HCT116 (cell line): ENCODE measurements around the gene ACCSL. TPM values are rescaled to one million over a fixed set of nuclear protein-coding genes. Genes with fewer than 3 reads are reported as not detected.

ENCODE experiments used
- ATAC-seq: fragments of 200-7000 bp; cut with Tn5 transposase; 2 replicates; pipeline ENCODE4 v1.9.1; 2020; ENCODE audit warnings: mild to moderate bottlenecking, moderate library complexity
- BruUV-seq: library from RNA; stranded (reverse); fragments of 400-500 nt; replicated peaks from 2 replicates; lab custom pipeline; 2021; lab: Mats Ljungman, UMichigan
- CTCF ChIA-PET: fragments of 300-600 bp; sonication (Branson Sonifier 250); formaldehyde crosslinking; loops from one replicate; lab custom pipeline; 2021; ENCODE audit warnings: antibody characterized with exemption; lab: Charles Lee
- POLR2A ChIA-PET: fragments of 300-600, 350-600 bp; sonication (Branson Sonifier 250); formaldehyde crosslinking; loops from one replicate; lab custom pipeline; 2021; ENCODE audit warnings: antibody characterized with exemption; lab: Charles Lee
- RAD21 ChIA-PET, 2 experiments: fragments of 300-600 bp; sonication (Branson Sonifier 250); formaldehyde crosslinking; loops; one replicate each; lab custom pipeline; 2023; ENCODE audit warnings: low total read pairs in 2 of 2; ENCODE audit not compliant: uncharacterized antibody in 2 of 2, unreplicated experiment in 2 of 2, low non-redundant PET in 1 of 2; lab: Charles Lee
- DNase-seq: peaks from one replicate; pipeline ENCODE4 v3.0.0-alpha.2; 2010; ENCODE audit warnings: low read depth, low spot score
- H2AFZ ChIP-seq: fragments of 200-600 bp; shearing (Covaris generic), sonication (generic); 2 replicates; pipeline ENCODE4 v1.6.1; 2017; ENCODE audit warnings: low read depth, mixed run types, mixed read lengths, antibody characterized with exemption, low read length; ENCODE audit not compliant: poor library complexity, severe bottlenecking
- H3K27ac ChIP-seq: 2 replicates; pipeline ENCODE4 v1.5.1; 2012; ENCODE audit warnings: low read depth, low read length
- H3K27me3 ChIP-seq: fragments of 200-600 bp; sonication (generic); 2 replicates; pipeline ENCODE4 v1.6.1; 2016; ENCODE audit warnings: mixed run types, low read length, mixed read lengths; ENCODE audit not compliant: insufficient read depth
- H3K36me3 ChIP-seq, 2 experiments: fragments of 200-500 bp in 1 of 2; fragments of 200-600 bp in 1 of 2; sonication (Bioruptor generic) in 1 of 2; sonication (generic) in 1 of 2; 2 replicates each; pipeline versions ENCODE4 v1.5.1 to v1.6.1; 2014 to 2016; ENCODE audit warnings: low read length in 2 of 2, inconsistent platforms in 1 of 2, mixed read lengths in 1 of 2, mixed run types in 1 of 2; ENCODE audit not compliant: insufficient read depth in 2 of 2, control insufficient read depth in 1 of 2
- H3K4me1 ChIP-seq, 2 experiments: fragments of 200-600 bp in 1 of 2; sonication (generic) in 1 of 2; 2 replicates each; pipeline versions ENCODE4 v1.5.1 to v1.6.1; 2012 to 2017; ENCODE audit warnings: low read length in 2 of 2, inconsistent platforms in 1 of 2, mild to moderate bottlenecking in 1 of 2, mixed read lengths in 1 of 2, mixed run types in 1 of 2, moderate library complexity in 1 of 2; ENCODE audit not compliant: insufficient read depth in 2 of 2, control insufficient read depth in 1 of 2
- H3K4me2 ChIP-seq: fragments of 200-600 bp; sonication (generic); 2 replicates; pipeline ENCODE4 v1.6.1; 2017; ENCODE audit warnings: mixed run types, low read length, mixed read lengths
- H3K4me3 ChIP-seq, 2 experiments: fragments of 200-600 bp in 1 of 2; sonication (generic) in 1 of 2; replicated peaks in 1 of 2; 2 replicates each; pipeline ENCODE4 v1.5.1; 2011 to 2016; ENCODE audit warnings: low read length in 2 of 2, control low read depth in 1 of 2, low read depth in 1 of 2, mild to moderate bottlenecking in 1 of 2, mixed read lengths in 1 of 2, mixed run types in 1 of 2
- H3K79me2 ChIP-seq: fragments of 200-600 bp; sonication (generic); 2 replicates; pipeline ENCODE4 v1.6.1; 2017; ENCODE audit warnings: mild to moderate bottlenecking, mixed run types, low read length, moderate library complexity, mixed read lengths; ENCODE audit not compliant: insufficient read depth
- H3K9ac ChIP-seq: fragments of 200-600 bp; sonication (generic); 2 replicates; pipeline ENCODE4 v1.6.1; 2016; ENCODE audit warnings: low read length, mixed read lengths
- H3K9me2 ChIP-seq: fragments of 200-600 bp; sonication (generic), shearing (Covaris generic); 2 replicates; pipeline ENCODE4 v1.6.1; 2017; ENCODE audit warnings: mixed run types, mild to moderate bottlenecking, moderate library complexity; ENCODE audit not compliant: insufficient read depth
- H3K9me3 ChIP-seq, 2 experiments: fragments of 200-500 bp in 1 of 2; fragments of 200-600 bp in 1 of 2; sonication (Bioruptor generic) in 1 of 2; sonication (generic) in 1 of 2; 2 replicates each; pipeline ENCODE4 v1.6.1; 2014 to 2017; ENCODE audit warnings: low read length in 2 of 2, mixed read lengths in 2 of 2, inconsistent platforms in 1 of 2, low read depth in 1 of 2, mild to moderate bottlenecking in 1 of 2, mixed run types in 1 of 2, moderate library complexity in 1 of 2; ENCODE audit not compliant: control insufficient read depth in 1 of 2, insufficient read depth in 1 of 2
- H4K20me1 ChIP-seq: fragments of 200-600 bp; sonication (generic), shearing (Covaris generic); 2 replicates; pipeline ENCODE4 v1.6.1; 2017; ENCODE audit warnings: mixed run types, mild to moderate bottlenecking, moderate library complexity; ENCODE audit not compliant: insufficient read depth
- ATF3 ChIP-seq: IDR thresholded peaks from 2 replicates; pipeline ENCODE4 v1.6.1; 2012
- CEBPB ChIP-seq: IDR thresholded peaks from 2 replicates; pipeline ENCODE4 v1.6.1; 2012; ENCODE audit warnings: low read depth
- CTCF ChIP-seq, 3 experiments: fragments of 200-600 bp in 1 of 3; sonication (generic) in 1 of 3; IDR thresholded peaks in 2 of 3; conservative IDR thresholded peaks in 1 of 3; 2 replicates each; pipeline ENCODE4 v1.5.1; 2012 to 2017; ENCODE audit warnings: low read depth in 2 of 3, low read length in 2 of 3, antibody characterized with exemption in 1 of 3, borderline replicate concordance in 1 of 3, control low read depth in 1 of 3, mild to moderate bottlenecking in 1 of 3, mixed read lengths in 1 of 3, mixed run types in 1 of 3, moderate library complexity in 1 of 3; ENCODE audit not compliant: insufficient read depth in 1 of 3
- EZH2phosphoT487 ChIP-seq: fragments of 200-600 bp; IDR thresholded peaks from 2 replicates; pipeline ENCODE4 v1.6.1; 2018; ENCODE audit warnings: antibody characterized with exemption, borderline replicate concordance
- FOSL1 ChIP-seq: IDR thresholded peaks from 2 replicates; pipeline ENCODE4 v1.6.1; 2012; ENCODE audit warnings: low read depth
- MAX ChIP-seq: IDR thresholded peaks from 2 replicates; pipeline ENCODE4 v1.6.1; 2012
- POLR2AphosphoS5 ChIP-seq: IDR thresholded peaks from 2 replicates; pipeline ENCODE4 v1.6.1; 2011; ENCODE audit warnings: mild to moderate bottlenecking, low read depth, low read length, moderate library complexity
- RAD21 ChIP-seq: IDR thresholded peaks from 2 replicates; pipeline ENCODE4 v1.6.1; 2012; ENCODE audit warnings: low read depth, mild to moderate bottlenecking
- REST ChIP-seq: IDR thresholded peaks from 2 replicates; pipeline ENCODE4 v1.6.1; 2012; ENCODE audit warnings: low read depth
- SIN3A ChIP-seq: IDR thresholded peaks from 2 replicates; pipeline ENCODE4 v1.6.1; 2012; ENCODE audit warnings: low read depth
- YY1 ChIP-seq: IDR thresholded peaks from 2 replicates; pipeline ENCODE4 v1.6.1; 2011; ENCODE audit warnings: low read length, low read depth, moderate library complexity, mild to moderate bottlenecking; ENCODE audit not compliant: insufficient replicate concordance; ENCODE audit errors: extremely low read depth
- intact Hi-C: fragments of 100-400 bp; cut with micrococcal nuclease; formaldehyde crosslinking; loops from 2 replicates; pipeline ENCODE4 v1.10.0; 2022
- total RNA-seq: library from RNA; stranded (reverse); gene quantifications from one replicate; pipeline ENCODE4 v1.2.1, GENCODE V29; 2021; ENCODE audit not compliant: unreplicated experiment

ACCSL gene
- total RNA-seq, 1 experiment from 2014 or later = not detected

- peak in 2 of 3 experiments; percentile 27 to 35; a peak in 3 of 6 replicates for TF ChIP-seq CTCF (IDR thresholded peaks at IDR 0.05 in 2 of 3, conservative IDR thresholded peaks at IDR 0.05 in 1 of 3; ENCODE audit: borderline replicate concordance in 1 of 3, insufficient read depth in 1 of 3, low read depth in 2 of 3, low read length in 2 of 3)
- no peak for TF ChIP-seq EZH2phosphoT487
- H3K79me2 ChIP-seq = no peaks in the 10 kb centered on the region
- RAD21 ChIA-PET = no interaction called here
- H3K27me3 ChIP-seq = no peaks in the 10 kb centered on the region
- no peaks in the 10 kb centered on the region for H3K9me3 ChIP-seq
- no peaks in the 10 kb centered on the region; a peak in 1 of 4 replicates for H3K36me3 ChIP-seq
- intact Hi-C loops = no loop called here
- CTCF ChIA-PET = interaction anchor here (1.0 to 2.4 kb wide), 3 partner anchors 24 to 181 kb away, joined by 4 to 6 read pairs (median 4); partner anchors contain the start of gene EXT2
- DNase-seq (no peak), ATAC-seq (no peak)
- H2AFZ ChIP-seq = no peak overlapping the region
- no TSS peak for BruUV-seq
- no peaks in the 10 kb centered on the region for H4K20me1 ChIP-seq
- no peak overlapping the region for H3K4me3 ChIP-seq
- no peaks in the 10 kb centered on the region for H3K9me2 ChIP-seq
- POLR2A ChIA-PET = interaction anchor here (0.5 kb wide), 1 partner anchor 971 kb away, joined by 3 read pairs; no protein-coding TSS in a partner anchor
- H3K4me2 ChIP-seq = no peak overlapping the region
- no peak overlapping the region for H3K27ac ChIP-seq
- peaks cover 3 to 8% of the 10 kb centered on the region in 2 experiments; a peak in 3 of 4 replicates for H3K4me1 ChIP-seq
- H3K9ac ChIP-seq = no peak overlapping the region
Observed at GRCh38 chr11:44071157-44071556, 23.4 kb downstream of the ACCSL start.

GRCh38 chr11:44072757-44073658 lies 25.2 kb downstream of the ACCSL start:
- DNase-seq (no peak), ATAC-seq (no peak)
- H3K4me3 ChIP-seq = no peak overlapping the region
- CTCF ChIA-PET = interaction anchor here (2.4 kb wide), 1 partner anchor 32 kb away, joined by 6 read pairs; no protein-coding TSS in a partner anchor
- H3K9me2 ChIP-seq = no peaks in the 10 kb centered on the region
- H3K4me2 ChIP-seq = no peak overlapping the region
- H3K9me3 ChIP-seq = no peaks in the 10 kb centered on the region
- RAD21 ChIA-PET = no interaction called here
- intact Hi-C loops = no loop called here
- BruUV-seq = no TSS peak
- no peaks in the 10 kb centered on the region; a peak in 1 of 4 replicates for H3K36me3 ChIP-seq
- no peaks in the 10 kb centered on the region for H3K4me1 ChIP-seq
- POLR2A ChIA-PET = no interaction called here
- H2AFZ ChIP-seq = no peak overlapping the region
- no peaks in the 10 kb centered on the region for H3K79me2 ChIP-seq
- H3K27me3 ChIP-seq = no peaks in the 10 kb centered on the region
- no peak overlapping the region for H3K27ac ChIP-seq
- H4K20me1 ChIP-seq = no peaks in the 10 kb centered on the region
- no peak overlapping the region for H3K9ac ChIP-seq
- TF ChIP-seq RAD21 = no peak
- TF ChIP-seq FOSL1 = no peak
- TF ChIP-seq SIN3A = no peak
- no peak for TF ChIP-seq MAX
- TF ChIP-seq REST = no peak
- TF ChIP-seq CEBPB = no peak
- no peak for TF ChIP-seq POLR2AphosphoS5
- TF ChIP-seq ATF3 = no peak
- TF ChIP-seq YY1 = no peak
